Spleen (tissue), 11 donors: ENCODE data around the gene SCN4B. TPM values are rescaled to one million over a fixed set of nuclear protein-coding genes. Genes with fewer than 3 reads are reported as not detected.
"Not testable (repeated sequence)": the region's sequence is repeated elsewhere in the genome, so short reads cannot be mapped to it uniquely, and the experiment has no call there.

Experiments
- DNase-seq: peaks from one replicate; pipeline ENCODE4 v3.0.0-alpha.2; 2020
- H3K27ac ChIP-seq, 8 donors: fragments of 200-600 bp; sonication (generic) in 7 of 8; 1 replicate in 4 of 8; 2 replicates in 4 of 8; pipeline versions ENCODE4 v1.5.0 to v1.8.0; 2016 to 2021; ENCODE audit warnings: inconsistent platforms in 4 of 8, mild to moderate bottlenecking in 4 of 8, moderate library complexity in 1 of 8
- H3K27me3 ChIP-seq, 7 donors: fragments of 200-600 bp; sonication (generic) in 6 of 7; replicated peaks in 1 of 7; 1 replicate in 4 of 7; 2 replicates in 3 of 7; pipeline versions ENCODE4 v1.5.0 to v1.8.0; 2016 to 2021; ENCODE audit warnings: inconsistent platforms in 3 of 7, mild to moderate bottlenecking in 1 of 7
- H3K36me3 ChIP-seq, 6 donors: fragments of 200-600 bp; sonication (generic) in 5 of 6; 1 replicate in 4 of 6; 2 replicates in 2 of 6; pipeline versions ENCODE4 v1.5.0 to v1.8.0; 2016 to 2021; ENCODE audit warnings: inconsistent platforms in 2 of 6
- H3K4me1 ChIP-seq, 6 donors: fragments of 200-600 bp; sonication (generic) in 5 of 6; 1 replicate in 3 of 6; 2 replicates in 3 of 6; pipeline versions ENCODE4 v1.5.0 to v1.8.0; 2016 to 2021; ENCODE audit warnings: inconsistent platforms in 3 of 6
- H3K4me3 ChIP-seq, 8 donors: fragments of 200-600 bp; sonication (generic) in 7 of 8; 1 replicate in 4 of 8; 2 replicates in 4 of 8; pipeline versions ENCODE4 v1.5.0 to v1.8.0; 2016 to 2021; ENCODE audit warnings: inconsistent platforms in 4 of 8, mild to moderate bottlenecking in 4 of 8, moderate library complexity in 2 of 8
- H3K9me3 ChIP-seq, 8 donors: fragments of 200-600 bp; sonication (generic) in 7 of 8; 1 replicate in 4 of 8; 2 replicates in 4 of 8; pipeline versions ENCODE4 v1.5.0 to v1.8.0; 2016 to 2021; ENCODE audit warnings: inconsistent platforms in 4 of 8
- CTCF ChIP-seq, 11 experiments: fragments of 200-600 bp in 7 of 11; fragments of 450-650 bp in 4 of 11; sonication (generic) in 4 of 11; IDR thresholded peaks in 8 of 11; conservative IDR thresholded peaks in 3 of 11; 1 replicate in 7 of 11; 2 replicates in 4 of 11; pipeline versions ENCODE4 v1.4.0 to v1.8.0; 2016 to 2021; ENCODE audit warnings: antibody characterized with exemption in 11 of 11, inconsistent platforms in 4 of 11, mild to moderate bottlenecking in 1 of 11
- POLR2A ChIP-seq, 3 donors: fragments of 450-650 bp; IDR thresholded peaks; one replicate each; pipeline ENCODE4 v1.5.1; 2017; ENCODE audit warnings: antibody characterized with exemption in 3 of 3, mild to moderate bottlenecking in 1 of 3
- POLR2AphosphoS5 ChIP-seq, 3 donors: sonication (generic); formaldehyde crosslinking; IDR thresholded peaks; one replicate each; pipeline ENCODE4 v1.5.1; 2017; ENCODE audit warnings: antibody characterized with exemption in 3 of 3
- WGBS, 5 donors: extraction: QIAGEN DNeasy Blood & Tissue Kit in 3 of 5; methylation state at CpG; one replicate each; pipeline versions ENCODE4 v1.1.5 to v1.1.7; 2013 to 2018; 5-methylcytosine and 5-hydroxymethylcytosine counted together
- intact Hi-C: fragments of 100-400 bp; cut with DNase I; formaldehyde crosslinking; loops from one replicate; pipeline ENCODE4 v1.15.0; 2023; ENCODE audit warnings: low total_unique reads
- polyA plus RNA-seq, 3 donors: library from polyadenylated mRNA; stranded (reverse); fragments of 200-250 nt; gene quantifications; one replicate each; pipeline ENCODE4 v1.2.1, GENCODE V29; 2013
- total RNA-seq, 7 donors: library from RNA; depleted of rRNA in 3 of 7; stranded (reverse); fragments of >200 nt in 3 of 7; fragmentation: NEBNext Ultra II Directional in 4 of 7; extraction: Animal tissue kit (Norgen Biotek cat#: 25700) in 4 of 7; gene quantifications; one replicate each; pipeline versions ENCODE4 v1.1.0 to v1.2.1, GENCODE V29; 2016 to 2021
- donor health status: healthy with polysubstance abuse.
- donor health status: DM: no; HTN: no; CAD: no; lungs with moderate emphysema.
- donor health status: DM: no; HTN: no; CAD: no.
- donor health status: Bipolar disorder and iron deficiency.
- donor health status: healthy.
- donor health status: DM: no; HTN: no; CAD: no.
- donor health status: DM: yes; HTN: yes; CAD: no.

SCN4B gene
- total and polyA plus RNA-seq, 10 donors, result 0.06 to 1.9 (median 0.41) TPM; not detected in 2

DNA sequence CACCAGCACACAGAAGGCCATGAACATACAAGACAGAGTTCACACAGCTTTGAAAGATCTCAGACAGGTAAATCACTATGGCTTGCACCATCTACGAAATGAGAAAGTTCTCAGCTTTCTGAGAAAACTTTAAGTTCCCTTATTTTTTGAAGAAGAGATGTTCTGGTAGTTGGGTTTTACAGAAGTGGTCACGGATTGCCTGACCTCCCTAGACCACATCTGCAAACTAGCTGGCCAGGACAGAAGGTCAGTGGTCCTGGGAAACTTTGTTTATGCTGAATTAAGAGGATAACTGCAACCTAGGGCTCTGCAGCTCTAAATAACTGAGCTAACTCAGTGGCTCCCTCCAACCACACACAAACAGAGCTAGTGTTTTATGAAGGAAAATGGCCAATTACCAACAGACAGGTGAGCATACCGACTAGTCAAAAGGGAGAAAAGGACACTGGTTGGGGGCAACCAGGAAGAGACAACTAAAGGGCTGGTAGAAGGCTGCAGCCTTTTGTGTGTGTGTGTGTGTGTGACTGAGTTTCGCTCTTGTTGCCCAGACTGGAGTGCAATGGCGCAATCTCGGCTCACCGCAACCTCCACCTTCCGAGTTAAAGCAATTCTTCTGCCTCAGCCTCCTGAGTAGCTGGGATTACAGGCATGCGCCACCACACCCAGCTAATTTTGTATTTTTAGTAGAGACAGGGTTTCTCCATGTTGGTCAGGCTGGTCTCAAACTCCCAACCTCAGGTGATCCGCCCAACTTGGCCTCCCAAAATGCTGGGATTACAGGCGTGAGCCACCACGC, 32.4 kb upstream of the SCN4B start:
- intact Hi-C loops, result no loop called here
- peaks cover 0 to 54% (median 13%) of the 10 kb centered on the region in 6 donors for H3K4me1 ChIP-seq
- peak; percentile 83 for DNase-seq

DNA sequence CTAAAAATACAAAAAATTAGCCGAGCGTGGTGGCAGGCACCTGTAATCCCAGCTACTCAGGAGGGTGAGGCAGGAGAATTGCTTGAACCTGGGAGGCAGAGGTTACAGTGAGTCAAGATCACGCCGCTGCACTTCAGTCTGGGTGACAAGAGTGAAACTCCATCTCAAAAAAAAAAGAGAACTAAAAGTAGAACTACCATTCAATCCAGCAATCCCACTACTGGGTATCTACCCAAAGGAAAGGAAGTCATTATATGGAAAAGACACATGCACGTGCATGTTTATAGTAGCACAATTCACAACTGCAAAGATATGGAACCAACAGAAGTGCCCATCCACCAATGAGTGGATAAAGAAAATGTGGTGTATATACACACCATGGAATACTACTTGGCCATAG, 31.1 kb upstream of the SCN4B start:
- H3K4me3 ChIP-seq, H3K9me3 ChIP-seq, DNase-seq, H3K36me3 ChIP-seq, intact Hi-C loops: not testable (repeated sequence)
- Histone ChIP-seq H3K27me3 (peaks cover 0 to 44% (median 7%) of the 10 kb centered on the region in 7 donors), H3K4me1 (peaks cover 0 to 54% (median 13%) of the 10 kb centered on the region in 6 donors), H3K27ac (peak overlapping the region in 1 of 8 donors; percentile 85)
- WGBS, 5 donors, result 62 to 87% (median 86%) methylated on average over 5 of the region's 5 CpGs

More for the DNA sequence above, 32.4 kb upstream of the SCN4B start:
- WGBS, 5 donors, result 65 to 82% (median 77%) methylated on average over 12 of the region's 12 CpGs
- no peaks in the 10 kb centered on the region for H3K9me3 ChIP-seq
- no peaks in the 10 kb centered on the region for H3K36me3 ChIP-seq
- TF ChIP-seq POLR2A (IDR thresholded peaks at IDR 0.05), result no peak
- TF ChIP-seq CTCF (IDR thresholded peaks at IDR 0.05 in 8 of 11, conservative IDR thresholded peaks at IDR 0.05 in 3 of 11), result no peak
- TF ChIP-seq POLR2AphosphoS5 (IDR thresholded peaks at IDR 0.05), result no peak
- H3K27me3 ChIP-seq, result peaks cover 0 to 43% (median 5%) of the 10 kb centered on the region in 7 donors
- peak overlapping the region in 7 of 8 donors; percentile 44 to 85 (median 77) for H3K27ac ChIP-seq
- peak overlapping the region in 1 of 8 donors; percentile 10 for H3K4me3 ChIP-seq

DNA sequence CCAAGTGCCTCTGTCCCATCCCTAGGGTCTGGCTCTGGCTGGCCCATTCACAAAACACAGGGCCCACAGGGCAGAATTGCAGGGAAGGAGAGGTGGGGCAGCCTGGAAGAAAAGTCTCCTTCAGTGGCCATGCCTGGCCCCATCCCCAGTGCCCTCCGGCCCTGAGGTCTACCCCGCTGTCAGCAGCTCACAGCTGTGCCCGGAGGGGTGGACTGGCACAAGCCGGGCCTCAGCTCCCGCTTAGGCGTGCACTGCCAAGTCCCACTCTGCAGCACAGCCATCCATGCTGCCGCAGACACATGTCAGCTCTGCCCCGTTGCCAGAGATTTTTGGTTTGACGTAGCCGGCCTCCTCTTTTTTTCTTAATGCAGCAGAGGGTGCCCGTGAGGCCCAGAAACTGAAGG, 27.7 kb upstream of the SCN4B start:
- H3K27ac ChIP-seq, result no peak overlapping the region
- no peaks in the 10 kb centered on the region for H3K9me3 ChIP-seq
- no peak overlapping the region for H3K4me3 ChIP-seq
- no peaks in the 10 kb centered on the region for H3K36me3 ChIP-seq
- intact Hi-C loops, result no loop called here
- H3K27me3 ChIP-seq, result peaks cover 0 to 48% (median 7%) of the 10 kb centered on the region in 7 donors
- TF ChIP-seq POLR2AphosphoS5 (IDR thresholded peaks at IDR 0.05) (no peak), CTCF (IDR thresholded peaks at IDR 0.05 in 8 of 11, conservative IDR thresholded peaks at IDR 0.05 in 3 of 11) (no peak), POLR2A (IDR thresholded peaks at IDR 0.05) (no peak)
- WGBS, 5 donors, result 19 to 33% (median 25%) methylated on average over 10 to 11 of the region's 11 CpGs
- peaks cover 0 to 28% (median 3%) of the 10 kb centered on the region in 6 donors for H3K4me1 ChIP-seq
- no peak for DNase-seq

DNA sequence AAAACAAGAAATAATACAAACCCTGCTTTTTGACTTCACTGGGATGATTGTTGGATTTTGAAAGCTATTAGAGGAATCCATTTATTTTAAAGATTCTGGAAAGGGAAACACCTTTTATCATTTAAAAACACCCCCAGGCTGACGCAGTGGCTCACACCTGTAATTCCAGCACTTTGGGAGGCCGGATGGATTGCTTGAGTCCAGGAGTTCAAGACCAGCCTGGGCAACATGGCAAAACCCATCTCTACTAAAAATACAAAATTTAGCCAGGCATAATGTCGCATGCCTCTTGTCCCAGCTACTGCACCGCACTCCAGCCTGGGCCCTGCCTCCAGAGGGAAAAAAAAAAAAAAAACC, 24.1 kb upstream of the SCN4B start:
- H3K27me3 ChIP-seq, result peaks cover 0 to 60% (median 9%) of the 10 kb centered on the region in 7 donors
- no peaks in the 10 kb centered on the region for H3K36me3 ChIP-seq
- no peak overlapping the region for H3K27ac ChIP-seq
- 81 to 93% (median 90%) methylated on average over 4 of the region's 4 CpGs for WGBS, 5 donors
- H3K4me3 ChIP-seq, result no peak overlapping the region
- intact Hi-C loops, result no loop called here
- H3K9me3 ChIP-seq, result no peaks in the 10 kb centered on the region
- peaks cover 0 to 14% (median 4%) of the 10 kb centered on the region in 6 donors for H3K4me1 ChIP-seq
- no peak for DNase-seq
- TF ChIP-seq POLR2AphosphoS5 (IDR thresholded peaks at IDR 0.05), result no peak
- no peak for TF ChIP-seq CTCF (IDR thresholded peaks at IDR 0.05 in 8 of 11, conservative IDR thresholded peaks at IDR 0.05 in 3 of 11)
- no peak for TF ChIP-seq POLR2A (IDR thresholded peaks at IDR 0.05)
